Keratinocyte (primary cell): ENCODE measurements around the gene RTCA. TPM values are rescaled to one million over a fixed set of nuclear protein-coding genes. Genes with fewer than 3 reads are reported as not detected.
"Not testable (repeated sequence)": the region's sequence is repeated elsewhere in the genome, so short reads cannot be mapped to it uniquely, and the experiment has no call there.

Experiments used
- DNase-seq: peaks from one replicate; pipeline ENCODE4 v3.0.0-alpha.2; 2011; ENCODE audit warnings: low read depth, missing footprints, low spot score
- FAIRE-seq: peaks from 2 replicates; lab custom pipeline; 2011; peaks lifted over from hg19 to GRCh38; lab: Jason Lieb, UNC
- H2AFZ ChIP-seq: 2 replicates; pipeline ENCODE4 v1.6.0; 2012; ENCODE audit warnings: low read length, control low read depth, inconsistent platforms; ENCODE audit not compliant: control insufficient read depth
- H3K27ac ChIP-seq: 2 replicates; pipeline ENCODE4 v1.5.1; 2011; ENCODE audit warnings: low read length; ENCODE audit not compliant: control insufficient read depth, insufficient read depth
- H3K27me3 ChIP-seq: 3 replicates; pipeline ENCODE4 v1.6.0; 2011; ENCODE audit warnings: low read length; ENCODE audit not compliant: control insufficient read depth, insufficient read depth; ENCODE audit errors: extremely low read depth
- H3K36me3 ChIP-seq, 2 experiments: 2 replicates in 1 of 2; 3 replicates in 1 of 2; pipeline ENCODE4 v1.5.1; 2011; ENCODE audit warnings: low read length in 2 of 2, mild to moderate bottlenecking in 1 of 2; ENCODE audit not compliant: control insufficient read depth in 2 of 2, insufficient read depth in 2 of 2; ENCODE audit errors: extremely low read depth in 1 of 2
- H3K4me1 ChIP-seq: 3 replicates; pipeline ENCODE4 v1.5.1; 2011; ENCODE audit warnings: low read length; ENCODE audit not compliant: control insufficient read depth, insufficient read depth; ENCODE audit errors: extremely low read depth
- H3K4me2 ChIP-seq: 3 replicates; pipeline ENCODE4 v1.6.0; 2011; ENCODE audit warnings: low read depth, low read length; ENCODE audit not compliant: control insufficient read depth, insufficient read depth; ENCODE audit errors: extremely low read depth
- H3K4me3 ChIP-seq, 3 experiments: fragments of 200-600 bp in 1 of 3; sonication (generic) in 1 of 3; 2 replicates in 2 of 3; 3 replicates in 1 of 3; pipeline ENCODE4 v1.5.1; 2011 to 2016; ENCODE audit warnings: low read length in 3 of 3, mild to moderate bottlenecking in 3 of 3, control low read depth in 2 of 3, inconsistent platforms in 1 of 3, low read depth in 1 of 3, mixed read lengths in 1 of 3, mixed run types in 1 of 3, moderate library complexity in 1 of 3; ENCODE audit not compliant: control insufficient read depth in 2 of 3, insufficient read depth in 2 of 3; ENCODE audit errors: extremely low read depth in 1 of 3
- H3K79me2 ChIP-seq: 2 replicates; pipeline ENCODE4 v1.6.0; 2012; ENCODE audit warnings: low read length; ENCODE audit not compliant: control insufficient read depth, insufficient read depth
- H3K9ac ChIP-seq: 3 replicates; pipeline ENCODE4 v1.6.0; 2011; ENCODE audit warnings: low read length; ENCODE audit not compliant: control insufficient read depth, insufficient read depth; ENCODE audit errors: extremely low read depth
- H3K9me1 ChIP-seq: 3 replicates; pipeline ENCODE4 v1.6.0; 2011; ENCODE audit warnings: low read length; ENCODE audit not compliant: control insufficient read depth, insufficient read depth; ENCODE audit errors: extremely low read depth
- H3K9me3 ChIP-seq: 2 replicates; pipeline ENCODE4 v1.5.1; 2012; ENCODE audit warnings: low read depth, low read length; ENCODE audit not compliant: control insufficient read depth
- H4K20me1 ChIP-seq: 3 replicates; pipeline ENCODE4 v1.6.0; 2011; ENCODE audit warnings: low read length; ENCODE audit not compliant: control insufficient read depth, insufficient read depth; ENCODE audit errors: extremely low read depth
- CTCF ChIP-seq, 3 experiments: IDR thresholded peaks in 1 of 3; conservative IDR thresholded peaks in 1 of 3; optimal IDR thresholded peaks in 1 of 3; 2 replicates in 2 of 3; 3 replicates in 1 of 3; pipeline versions ENCODE3 to v1.5.1; 2011; ENCODE audit warnings: low read length in 3 of 3, mild to moderate bottlenecking in 3 of 3, moderate library complexity in 2 of 3, control low read depth in 1 of 3, inconsistent platforms in 1 of 3; ENCODE audit not compliant: insufficient read depth in 2 of 3; ENCODE audit errors: extremely low read depth in 1 of 3
- EZH2 ChIP-seq: IDR thresholded peaks from one replicate; pipeline ENCODE4 v1.6.1; 2012; ENCODE audit warnings: inconsistent platforms, mild to moderate bottlenecking, low read length, moderate library complexity
- dilution Hi-C: fragments of 300-500 bp; cut with MboI; formaldehyde crosslinking; loops from one replicate; pipeline ENCODE4 v1.7.0; 2020; ENCODE audit warnings: low sequenced_read_pairs; ENCODE audit not compliant: extremely low pct_ligation_motif_present
- polyA plus RNA-seq, 5 experiments: library from polyadenylated mRNA; depleted of rRNA in 3 of 5; stranded (reverse) in 3 of 5; stranded (forward) in 1 of 5; unstranded in 1 of 5; fragments of >200 nt; gene quantifications; 1 replicate in 1 of 5; 2 replicates in 3 of 5; 3 replicates in 1 of 5; pipeline versions ENCODE4 v1.2.1 to v1.2.3, GENCODE V29; 2011 to 2012; ENCODE audit warnings: missing spikeins in 2 of 5, low read depth in 1 of 5, low replicate concordance in 1 of 5

Gene RTCA
- polyA plus RNA-seq, 1 donor (not counting 4 experiments of a cell fraction or from before 2014, with no cell fraction given) = 52.0 TPM

DNA sequence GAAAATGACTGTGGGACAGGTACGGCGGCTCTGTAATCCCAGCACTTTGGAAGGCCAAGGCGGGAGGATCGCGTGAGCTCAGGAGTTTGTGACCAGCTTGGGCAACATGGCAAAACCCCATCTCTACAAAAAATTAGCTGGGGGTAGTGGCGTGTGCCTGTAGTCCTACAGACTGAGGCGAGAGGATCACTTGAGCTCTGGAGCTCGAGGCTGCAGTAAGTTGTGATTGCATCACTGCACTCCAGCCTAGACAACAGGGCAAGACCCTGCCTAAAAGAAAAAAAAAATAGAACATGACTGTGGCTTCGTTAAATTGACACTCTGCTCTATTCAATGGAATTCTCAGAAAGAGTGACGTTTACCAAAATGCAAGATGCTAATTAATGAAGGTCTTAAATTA lies 12.5 kb upstream of the RTCA start:
- H3K9me1 ChIP-seq = no peaks in the 10 kb centered on the region
- FAIRE-seq (no peak), DNase-seq (no peak)
- H2AFZ ChIP-seq = peak overlapping the region; percentile 16
- H3K27me3 ChIP-seq = no peaks in the 10 kb centered on the region
- H4K20me1 ChIP-seq = no peaks in the 10 kb centered on the region
- no peaks in the 10 kb centered on the region for H3K36me3 ChIP-seq
- H3K27ac ChIP-seq = no peak overlapping the region
- peaks cover 10% of the 10 kb centered on the region for H3K4me1 ChIP-seq
- no peak overlapping the region for H3K4me3 ChIP-seq
- no peak overlapping the region for H3K4me2 ChIP-seq
- dilution Hi-C loops = no loop called here
- H3K9ac ChIP-seq = no peak overlapping the region
- TF ChIP-seq EZH2 = no peak
- no peak for TF ChIP-seq CTCF (optimal IDR thresholded peaks at IDR 0.05 in 1 of 3, IDR thresholded peaks at IDR 0.05 in 1 of 3, conservative IDR thresholded peaks at IDR 0.05 in 1 of 3; ENCODE audit: extremely low read depth in 1 of 3, insufficient read depth in 2 of 3, low read length in 3 of 3)
- H3K79me2 ChIP-seq = peaks cover 10% of the 10 kb centered on the region
- H3K9me3 ChIP-seq = no peaks in the 10 kb centered on the region

DNA sequence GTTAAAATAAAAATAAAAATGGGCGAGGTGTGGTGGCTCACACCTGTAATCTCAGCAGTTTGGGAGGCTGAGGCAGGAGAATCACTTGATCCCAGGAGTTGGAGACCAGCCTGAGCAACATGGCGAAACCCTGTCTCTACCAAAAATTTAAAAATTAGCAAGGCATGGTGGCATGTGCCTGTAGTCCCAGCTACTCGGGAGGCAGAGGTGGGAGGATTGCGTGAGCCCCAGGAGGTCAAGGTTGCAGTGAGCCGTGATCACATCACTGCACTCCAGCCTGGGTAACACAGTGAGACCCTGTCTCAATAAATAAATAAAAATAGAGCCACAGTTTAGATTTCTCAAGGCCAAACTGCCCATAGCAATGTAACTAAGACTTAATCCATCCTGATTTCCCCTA lies 9.7 kb upstream of the RTCA start:
- not testable (repeated sequence) for FAIRE-seq

GRCh38 chr1:100258427-100258826 lies 7.6 kb upstream of the RTCA start:
- H3K36me3 ChIP-seq, H3K4me1 ChIP-seq, H3K9ac ChIP-seq, H3K4me2 ChIP-seq, H3K9me1 ChIP-seq, H3K27ac ChIP-seq, H2AFZ ChIP-seq, H3K4me3 ChIP-seq, FAIRE-seq, H3K27me3 ChIP-seq, H3K79me2 ChIP-seq, DNase-seq, H4K20me1 ChIP-seq, H3K9me3 ChIP-seq, dilution Hi-C loops: not testable (repeated sequence)

More for the DNA sequence above, 9.7 kb upstream of the RTCA start:
- H3K9me1 ChIP-seq, H3K4me3 ChIP-seq, H3K9me3 ChIP-seq, H3K27ac ChIP-seq, H3K79me2 ChIP-seq, H2AFZ ChIP-seq, dilution Hi-C loops, H3K4me2 ChIP-seq, H3K27me3 ChIP-seq, H3K9ac ChIP-seq, H3K36me3 ChIP-seq, H3K4me1 ChIP-seq, H4K20me1 ChIP-seq, DNase-seq: not testable (repeated sequence)
